Measurements from ENCODE around the gene RAMACL. TPM values are rescaled to one million over a fixed set of nuclear protein-coding genes. Genes with fewer than 3 reads are reported as not detected.
A peak's percentile ranks its signal among the peaks of the same experiment; 100 is the strongest.

Gene RAMACL
- total RNA-seq, 2 donors from 2014 or later: 4.6 to 4.7 TPM

DNA sequence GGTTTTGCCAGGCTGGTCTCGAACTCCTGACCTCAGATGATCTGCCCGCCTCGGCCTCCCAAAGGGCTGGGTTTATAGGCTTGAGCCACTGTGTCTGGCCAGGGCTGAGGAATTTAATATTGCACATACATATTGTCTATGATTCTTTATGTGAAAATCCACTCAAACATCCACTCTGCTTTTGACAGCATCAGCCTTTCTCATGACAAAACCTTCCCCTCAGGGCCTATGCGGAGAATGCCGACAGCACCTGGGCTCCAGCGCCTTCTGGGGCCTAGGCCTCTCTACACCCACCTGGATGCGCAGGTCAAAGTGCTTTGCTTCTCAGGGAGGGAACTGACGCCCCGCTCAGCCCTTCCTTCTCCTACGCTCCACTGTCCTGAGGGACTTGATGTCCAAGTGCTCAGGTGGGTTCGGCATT is 5.4 kb downstream of the RAMACL start:
- no peak for ATAC-seq (ENCODE audit: insufficient number of reproducible peaks, low FRiP score, low read depth)
- no peak for DNase-seq (ENCODE audit: low spot score)
- Histone ChIP-seq H3K36me3 (no peaks in the 10 kb centered on the region), H3K4me3 (no peak overlapping the region), H3K27ac (no peak overlapping the region), H3K27me3 (replicated peaks; ENCODE audit: insufficient read depth) (no peaks in the 10 kb centered on the region), H3K9me3 (no peaks in the 10 kb centered on the region), H3K4me1 (ENCODE audit: control insufficient read depth in 1 of 2, low read depth in 2 of 2) (no peaks in the 10 kb centered on the region)
- TF ChIP-seq, protein P1, sequence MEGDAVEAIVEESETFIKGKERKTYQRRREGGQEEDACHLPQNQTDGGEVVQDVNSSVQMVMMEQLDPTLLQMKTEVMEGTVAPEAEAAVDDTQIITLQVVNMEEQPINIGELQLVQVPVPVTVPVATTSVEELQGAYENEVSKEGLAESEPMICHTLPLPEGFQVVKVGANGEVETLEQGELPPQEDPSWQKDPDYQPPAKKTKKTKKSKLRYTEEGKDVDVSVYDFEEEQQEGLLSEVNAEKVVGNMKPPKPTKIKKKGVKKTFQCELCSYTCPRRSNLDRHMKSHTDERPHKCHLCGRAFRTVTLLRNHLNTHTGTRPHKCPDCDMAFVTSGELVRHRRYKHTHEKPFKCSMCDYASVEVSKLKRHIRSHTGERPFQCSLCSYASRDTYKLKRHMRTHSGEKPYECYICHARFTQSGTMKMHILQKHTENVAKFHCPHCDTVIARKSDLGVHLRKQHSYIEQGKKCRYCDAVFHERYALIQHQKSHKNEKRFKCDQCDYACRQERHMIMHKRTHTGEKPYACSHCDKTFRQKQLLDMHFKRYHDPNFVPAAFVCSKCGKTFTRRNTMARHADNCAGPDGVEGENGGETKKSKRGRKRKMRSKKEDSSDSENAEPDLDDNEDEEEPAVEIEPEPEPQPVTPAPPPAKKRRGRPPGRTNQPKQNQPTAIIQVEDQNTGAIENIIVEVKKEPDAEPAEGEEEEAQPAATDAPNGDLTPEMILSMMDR (IDR thresholded peaks at IDR 0.05): no peak

GRCh38 chr6:166580076-166581050 is 6.1 kb downstream of the RAMACL start:
- Histone ChIP-seq H3K27ac (no peak overlapping the region), H3K9me3 (no peaks in the 10 kb centered on the region), H3K4me1 (ENCODE audit: control insufficient read depth in 1 of 2, low read depth in 2 of 2) (no peaks in the 10 kb centered on the region), H3K36me3 (no peaks in the 10 kb centered on the region), H3K27me3 (replicated peaks; ENCODE audit: insufficient read depth) (no peaks in the 10 kb centered on the region), H3K4me3 (no peak overlapping the region)
- DNase-seq (ENCODE audit: low spot score) (no peak), ATAC-seq (ENCODE audit: insufficient number of reproducible peaks, low FRiP score, low read depth) (no peak)
- TF ChIP-seq, protein P1 (IDR thresholded peaks at IDR 0.05): no peak

DNA sequence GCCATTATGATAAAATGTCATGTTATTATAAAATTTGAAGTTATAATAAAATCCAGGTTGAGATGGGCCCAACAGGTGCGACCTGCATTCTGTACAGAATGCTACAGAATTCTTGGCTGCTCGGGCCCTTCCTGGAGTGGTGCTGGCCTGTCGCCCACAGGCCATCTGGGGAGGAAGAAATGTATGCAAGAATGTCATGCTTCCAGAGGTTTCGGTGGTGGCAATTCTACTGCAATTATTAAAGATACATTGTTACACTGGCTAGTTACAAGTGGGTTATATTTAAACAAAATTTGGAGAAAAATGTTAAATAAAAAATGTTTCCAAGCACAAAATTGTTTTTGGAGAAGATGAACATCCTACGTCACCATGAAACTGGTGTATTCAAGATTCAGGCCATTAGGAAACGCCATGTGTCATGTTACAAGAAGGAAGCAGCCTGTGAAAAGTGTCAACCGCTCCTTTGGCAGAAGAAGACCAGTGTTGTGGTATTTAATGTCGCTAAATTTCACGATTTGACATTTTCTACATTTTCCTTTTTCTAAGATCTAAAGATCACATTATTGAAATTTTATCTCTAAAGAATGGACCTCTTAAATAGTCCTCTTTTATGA is 7.1 kb downstream of the RAMACL start:
- H3K4me3 ChIP-seq: no peak overlapping the region
- no peak for ATAC-seq (ENCODE audit: insufficient number of reproducible peaks, low FRiP score, low read depth)
- H3K4me1 ChIP-seq (ENCODE audit: control insufficient read depth in 1 of 2, low read depth in 2 of 2): peaks cover 0 to 7% of the 10 kb centered on the region in 2 donors
- no peak overlapping the region for H3K27ac ChIP-seq
- TF ChIP-seq, protein P1 (IDR thresholded peaks at IDR 0.05): no peak
- H3K9me3 ChIP-seq: no peaks in the 10 kb centered on the region
- H3K36me3 ChIP-seq: no peaks in the 10 kb centered on the region
- H3K27me3 ChIP-seq (replicated peaks; ENCODE audit: insufficient read depth): no peaks in the 10 kb centered on the region
- DNase-seq (ENCODE audit: low spot score): no peak

DNA sequence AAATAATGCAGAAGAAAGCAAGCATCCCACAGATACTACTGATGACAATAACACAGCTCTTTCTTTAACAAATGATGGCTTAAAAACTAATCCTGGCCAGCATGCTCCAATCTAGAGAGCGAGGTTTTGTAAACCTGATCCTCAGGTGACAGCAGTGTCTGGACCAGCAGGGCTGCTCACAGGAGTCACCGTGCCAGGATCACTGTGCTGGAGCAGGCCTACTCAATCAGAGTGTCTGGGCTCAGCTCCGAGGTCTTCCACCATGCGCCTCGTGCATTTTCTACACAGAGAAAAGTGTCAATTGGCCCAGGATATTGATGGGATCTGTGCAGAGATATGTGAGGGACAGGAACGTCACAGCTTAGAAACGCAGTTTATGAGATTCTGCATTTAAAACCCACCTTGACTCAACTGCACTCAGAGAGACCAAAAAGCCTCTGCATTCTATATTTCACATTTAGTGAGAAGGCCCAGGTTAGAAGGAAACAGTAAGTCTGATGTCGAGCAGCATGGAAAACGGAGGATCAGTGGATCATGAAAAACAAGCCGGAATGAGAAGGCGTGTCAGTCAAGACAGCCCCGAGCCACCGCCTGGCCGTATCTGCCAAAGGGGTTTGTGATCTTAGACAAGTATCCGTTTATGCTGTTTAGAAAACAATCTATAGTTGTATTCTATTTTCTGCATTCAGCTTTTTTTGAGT is 7.8 kb downstream of the RAMACL start:
- DNase-seq (ENCODE audit: low spot score) (no peak), ATAC-seq (ENCODE audit: insufficient number of reproducible peaks, low FRiP score, low read depth) (no peak)
- no peaks in the 10 kb centered on the region for H3K36me3 ChIP-seq
- H3K27ac ChIP-seq: no peak overlapping the region
- no peak overlapping the region for H3K4me3 ChIP-seq
- no peaks in the 10 kb centered on the region for H3K9me3 ChIP-seq
- TF ChIP-seq, protein P1 (IDR thresholded peaks at IDR 0.05): no peak
- H3K4me1 ChIP-seq (ENCODE audit: control insufficient read depth in 1 of 2, low read depth in 2 of 2): peaks cover 0 to 9% of the 10 kb centered on the region in 2 donors
- H3K27me3 ChIP-seq (replicated peaks; ENCODE audit: insufficient read depth): no peaks in the 10 kb centered on the region

DNA sequence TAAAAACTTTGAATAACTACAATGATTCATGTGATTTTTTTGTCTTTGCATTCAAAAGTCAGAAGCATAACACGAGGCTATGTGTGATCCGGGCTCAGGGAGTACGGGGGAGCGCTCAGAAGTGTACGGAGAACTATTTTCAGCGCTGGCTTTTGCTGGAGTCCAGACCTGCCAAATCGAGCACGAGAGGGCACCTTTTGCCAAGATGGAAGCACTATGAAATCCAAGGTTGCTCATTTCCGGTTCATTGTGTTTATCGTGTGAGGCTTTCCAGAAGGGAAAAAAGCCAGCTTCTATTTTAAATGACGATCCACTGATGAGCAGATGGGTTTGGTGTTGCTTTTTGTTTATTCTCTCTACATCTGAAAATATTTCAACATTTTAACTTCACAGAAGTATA is 11.3 kb downstream of the RAMACL start:
- Histone ChIP-seq H3K4me3 (peak overlapping the region; percentile 0), H3K27ac (peak overlapping the region in 1 of 2 donors; percentile 63), H3K27me3 (replicated peaks; ENCODE audit: insufficient read depth) (no peaks in the 10 kb centered on the region), H3K4me1 (ENCODE audit: control insufficient read depth in 1 of 2, low read depth in 2 of 2) (peaks cover 0 to 9% of the 10 kb centered on the region in 2 donors), H3K9me3 (no peaks in the 10 kb centered on the region), H3K36me3 (no peaks in the 10 kb centered on the region)
- TF ChIP-seq, protein P1 (IDR thresholded peaks at IDR 0.05): no peak
- ATAC-seq (ENCODE audit: insufficient number of reproducible peaks, low FRiP score, low read depth) (peak; percentile 66), DNase-seq (ENCODE audit: low spot score) (no peak)

Measured in thoracic aorta (tissue), 2 donors.